GM23248 (cell line): Measurements from ENCODE around the gene INTS2.

Experiments used
- EZH2 ChIP-seq: fragments of 200-600 bp; sonication (generic); IDR thresholded peaks from 2 replicates; pipeline ENCODE4 v1.6.1; 2018; ENCODE audit warnings: antibody characterized with exemption, mild to moderate bottlenecking; ENCODE audit not compliant: insufficient read depth, poor library complexity, severe bottlenecking
- EZH2phosphoT487 ChIP-seq: fragments of 200-600 bp; sonication (generic); IDR thresholded peaks from 2 replicates; pipeline ENCODE4 v1.6.1; 2018; ENCODE audit warnings: antibody characterized with exemption, moderate library complexity, mild to moderate bottlenecking, low read depth; ENCODE audit not compliant: insufficient read depth

DNA sequence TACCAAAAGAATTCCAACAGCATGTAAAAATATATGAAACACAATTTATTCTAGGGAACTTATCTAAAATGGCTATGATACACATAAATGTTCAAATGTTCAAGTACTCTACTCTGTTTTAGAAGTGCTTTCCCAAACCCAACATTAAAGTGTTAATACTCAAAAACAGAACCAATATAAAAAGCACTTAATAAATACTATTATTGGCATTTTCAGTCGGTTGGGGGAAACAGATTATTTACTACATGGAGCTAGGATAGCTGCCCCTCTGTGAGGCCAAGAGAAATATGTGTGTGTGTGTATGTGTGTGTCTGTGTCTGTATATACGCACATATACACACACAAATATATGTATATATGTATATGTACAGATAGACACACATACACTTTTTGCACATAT lies 32.4 kb downstream of the INTS2 start:
- TF ChIP-seq EZH2 (no peak), EZH2phosphoT487 (no peak)
